HEK293T (cell line): ENCODE results near the gene RAP2C.

Experiments used
- CTCF ChIA-PET: fragments of 350-600 bp; formaldehyde crosslinking; extraction: SDS; loops from one replicate; lab custom pipeline; 2021; ENCODE audit warnings: antibody characterized with exemption, inconsistent platforms; lab: Yijun Ruan, JAX
- POLR2A ChIA-PET: fragments of 350-600 bp; formaldehyde crosslinking; extraction: SDS; loops from one replicate; lab custom pipeline; 2020; ENCODE audit warnings: antibody characterized with exemption, inconsistent platforms; lab: Yijun Ruan, JAX
- DNase-seq: peaks from one replicate; pipeline ENCODE4 v3.0.0; 2012; ENCODE audit warnings: mixed read lengths; ENCODE audit errors: extremely low spot score
- ARNT ChIP-seq: fragments of 450-650 bp; IDR thresholded peaks from 2 replicates; pipeline ENCODE4 v1.6.1; 2017; ENCODE audit warnings: mild to moderate bottlenecking
- BHLHE40 ChIP-seq: fragments of 450-650 bp; IDR thresholded peaks from 2 replicates; pipeline ENCODE4 v1.6.1; 2016; ENCODE audit warnings: mild to moderate bottlenecking, moderate library complexity, borderline replicate concordance
- CTBP1 ChIP-seq: fragments of 450-650 bp; IDR thresholded peaks from 2 replicates; pipeline ENCODE4 v1.6.1; 2016; ENCODE audit warnings: borderline replicate concordance
- ELF4 ChIP-seq: fragments of 450-650 bp; IDR thresholded peaks from 2 replicates; pipeline ENCODE4 v1.6.1; 2017; ENCODE audit warnings: antibody characterized with exemption
- FOXA1 ChIP-seq: fragments of 450-650 bp; IDR thresholded peaks from 2 replicates; pipeline ENCODE4 v1.6.1; 2016; ENCODE audit warnings: mild to moderate bottlenecking
- FOXK2 ChIP-seq: fragments of 450-650 bp; IDR thresholded peaks from 2 replicates; pipeline ENCODE4 v1.6.1; 2016; ENCODE audit warnings: mild to moderate bottlenecking
- FOXM1 ChIP-seq: fragments of 450-650 bp; IDR thresholded peaks from 2 replicates; pipeline ENCODE4 v1.6.1; 2017; ENCODE audit warnings: mild to moderate bottlenecking, borderline replicate concordance
- HDGF ChIP-seq: fragments of 450-650 bp; IDR thresholded peaks from 2 replicates; pipeline ENCODE4 v1.6.1; 2017; ENCODE audit warnings: antibody characterized with exemption, borderline replicate concordance
- L3MBTL2 ChIP-seq: fragments of 450-650 bp; conservative IDR thresholded peaks from 2 replicates; pipeline ENCODE4 v1.6.1; 2016; ENCODE audit warnings: mild to moderate bottlenecking
- LEF1 ChIP-seq: fragments of 450-650 bp; IDR thresholded peaks from 2 replicates; pipeline ENCODE4 v1.6.1; 2017; ENCODE audit warnings: mild to moderate bottlenecking, borderline replicate concordance
- NFRKB ChIP-seq: fragments of 450-650 bp; IDR thresholded peaks from 2 replicates; pipeline ENCODE4 v1.6.1; 2016; ENCODE audit warnings: mild to moderate bottlenecking, moderate library complexity
- SP1 ChIP-seq: fragments of 450-650 bp; IDR thresholded peaks from 2 replicates; pipeline ENCODE4 v1.6.1; 2017
- SUZ12 ChIP-seq: fragments of 450-650 bp; IDR thresholded peaks from 2 replicates; pipeline ENCODE4 v1.6.1; 2016; ENCODE audit warnings: mild to moderate bottlenecking
- TARDBP ChIP-seq: fragments of 450-650 bp; IDR thresholded peaks from 2 replicates; pipeline ENCODE4 v1.6.1; 2016
- ZNF384 ChIP-seq: fragments of 450-650 bp; IDR thresholded peaks from 2 replicates; pipeline ENCODE4 v1.6.1; 2016
- TF ChIP-seq, protein P1 (sequence below): fragments of 450-650 bp; IDR thresholded peaks from 2 replicates; pipeline ENCODE4 v1.6.1; 2016

Gene RAP2C

DNA sequence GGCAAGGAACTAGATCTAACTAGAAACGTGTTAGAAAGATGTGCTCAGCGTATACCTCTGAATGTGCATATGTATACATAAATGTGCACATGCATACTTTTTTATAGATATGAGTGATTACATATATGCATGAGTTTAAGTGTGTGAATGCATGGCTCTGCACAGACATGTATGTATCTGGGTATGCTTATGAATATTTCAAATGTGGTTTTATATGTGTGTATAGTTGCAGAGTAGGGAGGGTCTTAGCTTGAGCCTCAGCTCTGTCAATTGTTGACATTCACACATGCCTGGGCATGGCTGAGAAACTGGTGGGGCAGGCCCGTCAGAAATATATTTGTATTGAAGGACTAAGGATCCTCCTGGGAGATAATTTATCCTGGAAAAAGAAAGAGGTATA is 31.1 kb downstream of the RAP2C start:
- no peak for TF ChIP-seq FOXK2
- TF ChIP-seq L3MBTL2: no peak
- TF ChIP-seq ARNT: no peak
- no peak for TF ChIP-seq SUZ12
- no peak for TF ChIP-seq LEF1
- TF ChIP-seq HDGF: no peak
- TF ChIP-seq TARDBP: no peak
- no peak for TF ChIP-seq NFRKB
- TF ChIP-seq CTBP1: no peak
- TF ChIP-seq, protein P1, sequence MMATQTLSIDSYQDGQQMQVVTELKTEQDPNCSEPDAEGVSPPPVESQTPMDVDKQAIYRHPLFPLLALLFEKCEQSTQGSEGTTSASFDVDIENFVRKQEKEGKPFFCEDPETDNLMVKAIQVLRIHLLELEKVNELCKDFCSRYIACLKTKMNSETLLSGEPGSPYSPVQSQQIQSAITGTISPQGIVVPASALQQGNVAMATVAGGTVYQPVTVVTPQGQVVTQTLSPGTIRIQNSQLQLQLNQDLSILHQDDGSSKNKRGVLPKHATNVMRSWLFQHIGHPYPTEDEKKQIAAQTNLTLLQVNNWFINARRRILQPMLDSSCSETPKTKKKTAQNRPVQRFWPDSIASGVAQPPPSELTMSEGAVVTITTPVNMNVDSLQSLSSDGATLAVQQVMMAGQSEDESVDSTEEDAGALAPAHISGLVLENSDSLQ: no peak
- TF ChIP-seq BHLHE40: no peak
- ChIA-PET POLR2A (no interaction called here), CTCF (interaction anchor here (0.6 to 1.1 kb wide), 2 partner anchors 347 to 848 kb away, joined by 3 to 4 read pairs; no protein-coding TSS in a partner anchor)
- DNase-seq: no peak

DNA sequence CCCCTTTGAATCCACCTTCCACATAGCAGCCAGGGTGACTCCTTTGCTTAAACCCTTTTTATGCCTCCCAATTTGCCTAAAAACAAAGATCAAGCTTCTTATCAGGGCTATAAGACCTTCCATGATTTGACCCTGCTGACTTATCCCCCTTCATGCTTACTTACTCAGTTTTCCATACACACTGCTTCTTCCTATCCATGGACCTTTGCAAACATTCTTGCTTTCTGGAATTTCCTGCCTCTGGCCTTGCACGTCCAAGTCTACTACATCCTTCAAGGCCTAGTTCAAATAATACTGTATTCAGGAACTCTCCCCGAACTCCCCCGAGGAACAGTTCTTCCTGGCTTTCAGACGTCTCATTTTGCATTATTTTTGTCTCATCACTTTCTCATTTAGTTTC is 31.8 kb downstream of the RAP2C start:
- no peak for DNase-seq
- POLR2A ChIA-PET: no interaction called here
- CTCF ChIA-PET: no interaction called here
- no peak for TF ChIP-seq ZNF384
- TF ChIP-seq NFRKB: no peak
- TF ChIP-seq, protein P1: no peak
- no peak for TF ChIP-seq L3MBTL2
- no peak for TF ChIP-seq FOXM1
- no peak for TF ChIP-seq FOXK2
- TF ChIP-seq SUZ12: no peak

DNA sequence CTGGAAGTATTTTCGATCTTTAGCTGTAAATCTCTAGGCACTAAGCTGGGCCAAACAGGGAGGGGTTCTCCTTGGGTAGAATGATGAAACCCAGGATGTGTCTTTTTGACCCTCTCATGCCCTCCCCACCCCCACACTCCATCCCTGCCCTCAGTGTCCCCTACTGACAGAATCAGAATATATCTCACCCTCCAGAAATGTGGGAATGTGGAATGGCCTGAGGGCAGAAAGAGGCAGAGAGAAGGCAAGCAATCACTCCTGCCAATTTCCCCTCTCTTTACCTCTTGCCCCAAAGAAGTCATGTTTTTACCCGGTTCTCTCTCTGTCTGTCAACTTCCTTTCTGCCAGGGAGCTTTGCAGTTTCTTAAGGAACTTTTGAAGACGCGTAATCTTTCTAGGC is 34.4 kb downstream of the RAP2C start:
- CTCF ChIA-PET: no interaction called here
- no peak for TF ChIP-seq ZNF384
- no peak for TF ChIP-seq HDGF
- TF ChIP-seq FOXA1: no peak
- no peak for TF ChIP-seq LEF1
- TF ChIP-seq BHLHE40: no peak
- no peak for TF ChIP-seq FOXK2
- TF ChIP-seq NFRKB: no peak
- TF ChIP-seq FOXM1: no peak
- no peak for TF ChIP-seq ARNT
- no peak for TF ChIP-seq L3MBTL2
- TF ChIP-seq CTBP1: no peak
- TF ChIP-seq SUZ12: no peak
- no peak for TF ChIP-seq SP1
- POLR2A ChIA-PET: no interaction called here
- no peak for DNase-seq

DNA sequence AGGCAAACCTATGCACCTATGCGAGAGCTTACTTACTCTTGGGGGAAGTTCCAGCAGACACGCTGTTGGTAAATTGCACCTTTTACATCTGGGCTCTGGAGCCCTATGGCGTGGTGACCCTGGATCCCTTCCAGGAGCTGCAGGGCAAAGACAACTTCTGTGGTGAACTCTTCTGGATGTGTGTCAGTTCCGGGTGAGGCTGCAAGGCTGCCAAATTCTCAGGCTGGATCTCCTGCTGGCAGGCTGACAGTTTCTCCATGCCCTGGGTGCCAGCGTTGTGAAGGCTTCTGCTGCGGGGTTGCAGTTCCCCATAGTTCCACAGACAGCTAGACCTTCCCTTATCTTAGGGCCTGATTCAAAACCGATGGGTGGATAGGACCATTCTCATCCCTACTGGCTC is 37.9 kb downstream of the RAP2C start:
- TF ChIP-seq ARNT (no peak), NFRKB (no peak), LEF1 (no peak), FOXK2 (no peak), FOXM1 (no peak), CTBP1 (no peak), FOXA1 (no peak), BHLHE40 (no peak), L3MBTL2 (no peak)
- TF ChIP-seq, protein P1: no peak
- ChIA-PET POLR2A (no interaction called here), CTCF (no interaction called here)
- DNase-seq: no peak

DNA sequence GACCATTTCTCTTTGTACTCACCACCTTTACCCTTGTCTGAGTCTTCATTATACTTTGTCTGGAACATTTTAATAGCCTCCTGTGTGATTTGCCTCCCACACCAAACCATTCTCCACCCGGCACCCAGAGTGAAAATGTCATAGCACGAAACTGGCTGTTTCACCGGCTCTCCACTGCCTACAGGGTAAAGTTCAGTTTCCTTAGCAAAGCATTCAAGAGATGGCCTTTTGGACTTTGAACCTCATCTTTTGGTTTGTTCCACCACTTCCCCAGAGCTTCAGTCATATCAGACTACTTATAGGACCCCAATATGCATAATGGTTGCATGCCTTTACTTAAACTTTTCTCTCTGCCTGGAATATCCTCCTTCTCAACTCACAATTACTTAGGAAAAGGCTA is 38.3 kb downstream of the RAP2C start:
- no peak for DNase-seq
- TF ChIP-seq FOXA1: no peak
- TF ChIP-seq TARDBP: no peak
- no peak for TF ChIP-seq SP1
- ChIA-PET POLR2A (no interaction called here), CTCF (no interaction called here)

DNA sequence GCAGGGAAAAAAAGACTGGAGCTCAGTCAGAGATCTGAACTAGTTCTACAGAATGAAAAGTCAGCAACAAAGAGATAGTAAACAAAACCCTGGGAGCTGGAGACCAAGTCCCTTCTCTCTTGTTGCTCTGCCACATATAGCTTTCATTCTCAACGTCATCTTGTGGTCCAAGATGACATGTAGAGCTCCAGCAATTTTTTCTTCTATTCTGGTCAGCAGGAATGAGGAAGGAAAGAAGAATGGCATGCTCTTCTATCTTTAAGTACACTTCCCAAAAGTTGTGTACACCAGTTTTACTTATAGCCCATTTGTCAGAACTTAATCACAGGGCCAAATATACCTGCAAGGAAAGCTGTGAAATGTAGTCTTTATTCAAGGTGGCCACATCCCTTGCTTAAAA is 45.6 kb downstream of the RAP2C start:
- CTCF ChIA-PET: no interaction called here
- no peak for DNase-seq
- POLR2A ChIA-PET: no interaction called here
- no peak for TF ChIP-seq SUZ12
- TF ChIP-seq TARDBP: no peak
- no peak for TF ChIP-seq NFRKB
- TF ChIP-seq ELF4: no peak
- TF ChIP-seq FOXK2: no peak
- no peak for TF ChIP-seq FOXM1
- TF ChIP-seq BHLHE40: no peak

DNA sequence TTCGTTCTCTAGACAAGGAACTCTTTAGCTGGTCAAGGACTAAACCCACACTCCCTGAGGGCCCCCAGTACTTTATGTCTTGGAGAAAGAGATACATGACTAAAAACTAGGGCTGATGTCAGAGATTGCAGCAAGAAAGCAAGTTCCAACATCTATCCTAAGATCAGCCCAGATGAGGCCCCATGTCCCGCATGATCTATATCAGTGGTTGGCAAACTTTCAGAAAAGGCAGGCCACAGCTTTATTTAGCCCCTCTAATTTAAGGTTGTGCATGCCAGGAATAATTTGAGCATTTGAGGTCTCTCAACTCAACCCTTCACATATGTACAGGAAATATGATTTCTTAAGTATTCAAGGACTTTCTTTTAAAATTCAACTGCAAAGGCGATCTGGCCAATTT is 47.4 kb downstream of the RAP2C start:
- TF ChIP-seq, protein P1: no peak
- no peak for TF ChIP-seq HDGF
- TF ChIP-seq NFRKB: no peak
- no peak for TF ChIP-seq BHLHE40
- no peak for TF ChIP-seq ZNF384
- TF ChIP-seq ARNT: no peak
- TF ChIP-seq L3MBTL2: no peak
- TF ChIP-seq ELF4: no peak
- TF ChIP-seq CTBP1: no peak
- no peak for TF ChIP-seq TARDBP
- TF ChIP-seq SP1: no peak
- no peak for TF ChIP-seq FOXK2
- CTCF ChIA-PET: no interaction called here
- no peak for DNase-seq
- POLR2A ChIA-PET: no interaction called here
